HG03521 (cell line): ENCODE data around the gene DCAF7.

Experiments used
- ATAC-seq: cut with Tn5 transposase; IDR thresholded peaks from one replicate; pipeline ENCODE4 v1.9.1; 2021; ENCODE audit warnings: mild to moderate bottlenecking, moderate library complexity; ENCODE audit not compliant: unreplicated experiment

DCAF7 gene

DNA sequence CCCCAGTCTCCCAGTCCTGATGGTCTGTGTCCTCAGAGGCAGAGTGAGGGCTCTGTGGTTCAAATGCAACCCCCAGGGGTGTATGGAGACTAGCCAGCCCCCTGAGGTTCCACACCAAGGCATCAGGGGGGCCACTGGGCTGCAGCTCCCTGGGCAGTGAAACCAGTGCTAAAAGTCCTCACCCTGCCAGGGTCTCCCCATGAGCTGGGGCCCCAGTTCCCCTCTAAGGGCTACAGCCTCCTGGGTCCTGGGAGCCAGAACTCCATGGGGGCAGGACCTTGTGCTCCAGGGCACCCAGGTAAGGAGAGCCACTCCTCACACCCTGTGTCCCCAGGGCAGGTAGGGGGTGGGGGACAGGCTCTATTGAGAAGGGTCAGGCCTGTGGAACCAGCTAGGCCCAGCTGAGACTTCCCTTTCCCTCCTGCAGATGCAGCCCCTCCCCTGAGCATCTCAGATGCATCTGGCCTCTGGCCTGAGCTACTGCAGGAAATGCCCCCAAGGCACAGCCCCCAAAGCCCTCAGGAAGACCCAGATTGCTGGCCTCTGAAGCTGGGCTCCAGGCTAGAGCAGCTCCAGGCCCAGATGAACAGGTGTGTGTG lies 6.4 kb upstream of the DCAF7 start:
- ATAC-seq: no peak

DNA sequence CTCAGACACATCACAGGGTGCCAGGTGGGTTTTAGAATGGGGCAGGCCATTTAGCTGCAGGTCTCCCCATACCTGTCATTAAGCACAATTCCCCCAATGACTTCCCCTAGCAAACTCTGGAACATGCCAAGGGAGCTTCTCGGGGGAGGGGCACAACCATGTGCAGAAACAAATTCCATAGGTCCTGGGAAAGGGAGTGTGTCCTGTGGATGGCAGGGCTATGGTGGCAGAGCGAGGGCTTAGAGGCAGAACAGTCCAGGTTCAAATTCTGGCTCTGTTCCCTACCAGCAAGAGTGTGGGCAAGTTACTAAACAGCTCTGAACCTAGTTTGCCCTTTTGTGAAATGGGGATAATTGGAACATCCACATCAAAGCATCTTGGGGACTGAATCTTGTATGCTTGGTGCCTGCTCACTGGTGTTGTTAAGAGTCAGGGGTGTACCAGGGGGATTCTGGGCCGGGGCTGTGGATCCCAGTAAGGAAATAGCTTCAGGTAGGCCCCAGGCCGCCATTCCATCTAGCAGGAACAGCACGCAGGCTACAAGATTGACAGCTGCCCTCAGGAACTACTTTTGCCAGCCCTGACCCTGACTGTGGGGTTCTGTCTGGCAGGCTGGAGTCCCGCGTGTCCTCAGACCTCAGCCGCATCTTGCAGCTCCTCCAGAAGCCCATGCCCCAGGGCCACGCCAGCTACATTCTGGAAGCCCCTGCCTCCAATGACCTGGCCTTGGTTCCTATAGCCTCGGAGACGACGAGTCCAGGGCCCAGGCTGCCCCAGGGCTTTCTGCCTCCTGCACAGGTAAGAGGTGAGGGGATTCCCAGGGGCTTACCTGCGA lies 5.6 kb upstream of the DCAF7 start:
- ATAC-seq: no peak

- ATAC-seq: no peak
Measured at GRCh38 chr17:63546308-63547082, 3.8 kb upstream of the DCAF7 start.

GRCh38 chr17:63547083-63547523 lies 3.2 kb upstream of the DCAF7 start:
- no peak for ATAC-seq

GRCh38 chr17:63549289-63549945 lies 860 bp upstream of the DCAF7 start:
- no peak for ATAC-seq

- ATAC-seq: no peak
Measured at GRCh38 chr17:63550817-63551639, 751 bp downstream of the DCAF7 start.

DNA sequence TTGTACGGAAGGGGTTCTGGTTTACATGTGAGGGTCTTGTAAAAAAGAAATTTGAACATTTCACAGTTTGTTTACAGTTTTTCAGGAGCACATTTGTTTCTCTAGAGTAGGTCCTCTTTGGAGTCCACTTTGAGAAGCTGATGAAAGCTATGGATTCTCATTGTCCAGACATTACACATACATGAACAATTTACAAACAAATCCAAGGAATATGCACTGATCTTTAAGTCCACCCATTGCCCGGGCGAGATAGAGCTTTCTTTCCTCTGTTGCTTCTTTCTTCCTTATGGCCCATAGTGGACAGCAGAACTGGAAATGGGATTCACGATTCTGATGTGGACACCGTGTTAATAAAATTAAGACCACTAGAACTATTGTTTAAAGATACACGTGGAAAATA lies 1.9 kb downstream of the DCAF7 start:
- ATAC-seq: no peak

DNA sequence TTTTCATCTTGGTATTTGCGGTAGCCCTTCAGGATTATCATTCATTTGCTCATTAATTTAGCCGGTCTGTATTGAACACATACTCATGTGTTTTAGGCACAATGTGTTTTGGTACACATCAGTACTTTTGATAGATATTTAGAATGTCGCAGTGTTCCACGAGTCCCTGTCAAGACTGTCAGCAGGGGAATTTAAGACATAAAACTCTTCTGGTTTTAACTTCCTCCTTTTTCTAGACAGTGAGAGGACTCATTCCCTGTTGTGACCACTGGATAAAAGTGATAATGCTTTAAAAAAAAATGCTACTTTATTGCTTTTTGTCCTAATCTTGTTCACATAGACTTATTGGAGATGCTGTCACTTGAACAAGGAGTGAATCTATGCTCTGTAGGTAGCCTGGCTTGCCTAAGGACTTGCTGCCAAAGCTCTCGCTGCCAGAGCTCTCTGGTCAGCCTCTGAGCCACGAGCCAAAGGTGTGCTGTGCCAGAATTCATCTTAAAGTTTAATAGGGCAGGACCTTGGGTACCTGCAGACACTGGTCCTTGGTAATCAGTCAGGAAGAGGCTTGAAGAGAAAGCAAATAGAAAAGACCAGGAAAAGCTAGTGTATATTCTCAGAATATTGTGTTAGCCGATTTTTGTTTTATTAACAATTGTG lies 5.4 kb downstream of the DCAF7 start:
- ATAC-seq: no peak

DNA sequence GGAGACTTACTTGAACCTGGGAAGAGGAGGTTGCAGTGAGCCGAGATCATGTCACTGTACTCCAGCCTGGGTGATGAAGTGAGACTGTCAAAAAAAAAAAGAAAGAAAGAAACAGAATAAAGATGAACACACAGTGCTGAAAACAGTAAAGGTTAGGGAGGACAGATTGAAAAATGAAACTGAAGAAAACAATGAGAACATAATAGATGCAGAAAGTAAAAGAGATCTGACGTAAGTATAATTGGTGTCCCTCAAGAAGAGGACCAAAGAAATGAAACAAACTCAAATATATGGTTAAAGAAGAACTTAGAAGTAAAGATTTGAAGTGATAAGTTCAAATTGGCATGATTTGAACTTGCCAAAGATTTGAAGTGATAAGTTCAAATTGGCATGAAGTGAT lies 7.1 kb downstream of the DCAF7 start:
- ATAC-seq: no peak

DNA sequence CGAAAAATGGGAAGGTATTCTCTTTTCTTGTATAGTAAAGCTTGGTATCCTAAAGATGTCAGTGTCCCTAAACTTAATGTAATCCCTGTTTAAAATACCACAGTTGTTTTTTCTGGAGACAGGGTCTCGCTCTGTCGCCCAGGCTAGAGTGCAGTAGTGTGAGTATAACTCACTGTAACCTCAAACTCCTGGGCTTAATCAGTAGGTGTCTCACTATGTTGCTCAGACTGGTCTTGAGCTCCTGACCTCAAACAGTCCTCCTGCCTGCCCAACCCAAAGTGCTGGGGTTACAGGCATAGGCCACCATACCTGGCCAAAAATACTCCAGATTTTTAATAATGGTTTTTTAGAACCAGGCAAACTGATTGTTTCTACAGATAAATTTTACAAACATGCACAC lies 8.2 kb downstream of the DCAF7 start:
- no peak for ATAC-seq

GRCh38 chr17:63561819-63562218 lies 11.5 kb downstream of the DCAF7 start:
- ATAC-seq: no peak

GRCh38 chr17:63563339-63563738 lies 13.1 kb downstream of the DCAF7 start:
- ATAC-seq: no peak

DNA sequence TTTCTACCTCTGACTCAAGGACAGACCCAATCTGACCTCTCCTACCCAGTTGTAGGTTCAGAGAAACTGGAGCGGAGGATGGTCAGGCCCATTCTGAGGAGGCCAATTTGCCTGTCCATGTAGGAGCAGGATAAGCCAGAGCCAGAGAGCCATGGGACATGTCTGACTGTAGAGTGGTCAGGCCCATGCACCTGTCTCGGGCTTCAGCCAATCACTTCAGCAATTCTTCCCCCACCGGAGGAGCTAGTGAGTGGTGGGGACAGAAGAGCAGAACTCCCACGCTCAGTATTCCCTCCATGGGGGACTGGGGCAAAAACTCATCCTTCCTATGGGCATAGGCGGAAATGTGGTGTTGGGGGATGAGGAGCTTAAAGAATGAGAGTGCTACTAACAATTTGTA lies 14.3 kb downstream of the DCAF7 start:
- ATAC-seq: no peak

DNA sequence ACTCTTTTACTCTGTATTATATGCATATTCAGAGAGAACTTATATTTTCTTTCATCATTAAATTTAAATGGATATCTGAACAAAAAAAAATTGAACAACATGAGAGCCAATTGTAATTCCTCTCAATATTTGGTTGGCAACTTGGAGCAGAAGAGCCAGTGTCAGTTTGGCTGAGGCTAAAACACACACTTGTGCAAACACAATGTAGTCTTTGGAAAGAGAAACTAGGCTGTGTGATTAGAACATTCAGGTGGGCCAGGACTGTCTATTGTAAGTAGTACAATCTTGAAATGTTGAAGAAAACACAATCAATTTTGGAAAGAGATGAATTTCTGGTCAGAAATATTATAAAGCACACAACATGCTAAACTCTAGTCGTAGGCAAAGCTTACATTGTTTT lies 17.0 kb downstream of the DCAF7 start:
- ATAC-seq: no peak

- ATAC-seq: no peak
Measured at GRCh38 chr17:63568563-63568962, 18.3 kb downstream of the DCAF7 start.

GRCh38 chr17:63571632-63572310 lies 21.5 kb downstream of the DCAF7 start:
- no peak for ATAC-seq

DNA sequence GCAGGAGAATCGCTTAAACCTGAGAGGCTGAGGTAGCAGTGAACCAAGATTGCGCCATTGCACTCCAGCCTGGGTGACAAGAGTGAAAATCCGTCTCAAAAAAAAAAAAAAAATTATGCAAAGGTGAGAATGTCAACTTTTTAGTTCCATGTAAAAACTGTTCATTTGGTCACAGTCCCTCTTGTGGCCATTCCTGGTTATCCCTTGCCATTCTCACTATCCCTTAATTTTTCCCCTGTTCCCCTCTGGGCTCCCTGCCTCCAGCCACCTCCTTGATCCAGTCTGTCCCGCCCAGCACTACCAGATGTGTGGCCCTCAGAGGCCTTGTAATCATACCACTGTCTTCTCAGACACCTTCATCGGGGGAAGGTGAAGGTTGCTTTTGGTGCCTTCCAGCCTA lies 23.4 kb downstream of the DCAF7 start:
- ATAC-seq: no peak

GRCh38 chr17:63578027-63578768 lies 27.9 kb downstream of the DCAF7 start:
- no peak for ATAC-seq

DNA sequence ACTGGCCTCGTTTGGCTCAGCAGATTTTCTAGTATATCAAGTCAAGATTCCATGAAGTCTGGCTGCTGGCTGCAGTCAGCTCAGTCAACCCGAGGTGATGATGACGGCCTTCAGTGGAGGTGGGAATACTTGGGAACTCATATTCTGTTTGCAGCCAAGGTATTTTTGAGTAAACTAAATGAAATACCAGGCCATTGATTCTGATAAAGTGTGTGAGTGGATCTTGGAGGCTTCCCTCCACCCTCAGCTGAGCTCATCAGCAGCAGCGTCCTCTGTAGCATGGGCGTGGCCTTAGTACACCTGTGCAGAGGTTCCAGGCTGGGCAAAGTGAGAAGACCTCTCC lies 28.5 kb downstream of the DCAF7 start:
- no peak for ATAC-seq
